K562 (cell line): Measurements from ENCODE around the gene AGAP3. TPM values are rescaled to one million over a fixed set of nuclear protein-coding genes. Genes with fewer than 3 reads are reported as not detected.

ENCODE experiments used
- CSDE1 ChIP-seq, 2 experiments: fragments of 450-650 bp; IDR thresholded peaks; 2 replicates each; pipeline ENCODE4 v1.6.1; 2016; ENCODE audit warnings: mild to moderate bottlenecking in 1 of 2
- ETS2 ChIP-seq: IDR thresholded peaks from 2 replicates; pipeline ENCODE4 v1.6.1; 2016; ENCODE audit warnings: borderline replicate concordance, missing genetic modification characterization, mild to moderate bottlenecking, moderate library complexity, missing compliant biosample characterization; ENCODE audit not compliant: poor library complexity, severe bottlenecking
- GATAD2B ChIP-seq: fragments of 450-650 bp; IDR thresholded peaks from 2 replicates; pipeline ENCODE4 v1.6.1; 2017; ENCODE audit warnings: mild to moderate bottlenecking, borderline replicate concordance
- HCFC1 ChIP-seq: IDR thresholded peaks from 2 replicates; pipeline ENCODE4 v1.6.1; 2012; ENCODE audit warnings: low read depth, low read length, improper control_type of control experiment
- HDAC3 ChIP-seq: fragments of 450-650 bp; IDR thresholded peaks from 2 replicates; pipeline ENCODE4 v1.6.1; 2018; ENCODE audit warnings: borderline replicate concordance, mild to moderate bottlenecking, moderate library complexity; ENCODE audit not compliant: partially characterized antibody
- LEF1 ChIP-seq: fragments of 450-650 bp; IDR thresholded peaks from 2 replicates; pipeline ENCODE4 v1.6.1; 2016; ENCODE audit warnings: mild to moderate bottlenecking
- MCM2 ChIP-seq: fragments of 450-650 bp; IDR thresholded peaks from 2 replicates; pipeline ENCODE4 v1.6.1; 2017; ENCODE audit warnings: low read depth, mild to moderate bottlenecking
- MXI1 ChIP-seq: IDR thresholded peaks from 2 replicates; pipeline ENCODE4 v1.6.1; 2011; ENCODE audit warnings: low read depth, mild to moderate bottlenecking, improper control_type of control experiment, low read length
- POLR3G ChIP-seq: IDR thresholded peaks from 2 replicates; pipeline ENCODE4 v1.6.1; 2011; ENCODE audit not compliant: insufficient read length, insufficient replicate concordance; ENCODE audit errors: extremely low read depth
- SMARCA5 ChIP-seq: fragments of 450-650 bp; IDR thresholded peaks from 2 replicates; pipeline ENCODE4 v1.6.1; 2016
- SNIP1 ChIP-seq: fragments of 450-650 bp; IDR thresholded peaks from 2 replicates; pipeline ENCODE4 v1.7.1; 2017; ENCODE audit warnings: low read depth, mild to moderate bottlenecking
- ZNF384 ChIP-seq: IDR thresholded peaks from 2 replicates; pipeline ENCODE4 v1.6.1; 2012; ENCODE audit warnings: low read depth, low read length, improper control_type of control experiment
- ZNF717 ChIP-seq: fragments of 250-450 bp; sonication (Bioruptor Pico); IDR thresholded peaks from 2 replicates; pipeline ENCODE4 v1.5.0; 2021
- ZZZ3 ChIP-seq: fragments of 450-650 bp; IDR thresholded peaks from 2 replicates; pipeline ENCODE4 v1.6.1; 2016; ENCODE audit warnings: antibody characterized with exemption, mild to moderate bottlenecking, moderate library complexity
- polyA plus RNA-seq, 8 experiments: library from polyadenylated mRNA; depleted of rRNA in 4 of 8; stranded (reverse) in 5 of 8; unstranded in 3 of 8; fragments of >200 nt; fragmentation: Nextera tagmentation in 2 of 8; fragmentation: Illumina TruSeq in 1 of 8; extraction: Ambion mirVana in 2 of 8; extraction: Trizol in 1 of 8; gene quantifications; 2 replicates each; pipeline versions ENCODE4 v1.2.1 to v1.2.3, GENCODE V29; 2011 to 2014; ENCODE audit warnings: inconsistent platforms in 1 of 8, missing spikeins in 1 of 8
- total RNA-seq, 7 experiments: library from RNA; depleted of rRNA in 6 of 7; stranded (reverse); fragments of >200 nt in 6 of 7; fragmentation: Illumina TruSeq in 2 of 7; extraction: Trizol in 2 of 7; gene quantifications; 2 replicates each; pipeline versions ENCODE4 v1.2.1 to v1.2.3, GENCODE V29; 2011 to 2021; ENCODE audit warnings: low replicate concordance in 1 of 7
- TF ChIP-seq, protein P1 (sequence below): fragments of 450-650 bp; IDR thresholded peaks from 2 replicates; pipeline ENCODE4 v1.6.1; 2016; ENCODE audit warnings: borderline replicate concordance
- TF ChIP-seq, protein P2 (sequence below): sonication (generic); formaldehyde crosslinking; IDR thresholded peaks from 2 replicates; pipeline ENCODE4 v1.8.1; 2023; ENCODE audit warnings: mild to moderate bottlenecking, missing genetic modification reagents
- TF ChIP-seq, protein P3 (sequence below): IDR thresholded peaks from 3 replicates; pipeline ENCODE4 v1.6.1; 2011; ENCODE audit warnings: borderline replicate concordance, mild to moderate bottlenecking; ENCODE audit not compliant: insufficient read length, insufficient read depth
- TF ChIP-seq, protein P4 (sequence below): sonication (generic); formaldehyde crosslinking; IDR thresholded peaks from 2 replicates; pipeline ENCODE4 v1.8.1; 2023; ENCODE audit warnings: mild to moderate bottlenecking, missing genetic modification reagents, moderate library complexity
- TF ChIP-seq, protein P5 (sequence below): fragments of 200-400 bp; formaldehyde crosslinking; IDR thresholded peaks from 2 replicates; pipeline ENCODE4 v1.6.1; 2017; ENCODE audit warnings: mild to moderate bottlenecking, low read depth, low read length, moderate library complexity

Gene AGAP3
- total and polyA plus RNA-seq, 9 of the 15 experiments (the other 6 are each of a cell fraction or from before 2014, with no cell fraction given), result 3.4 to 208 (median 62.2) TPM

DNA sequence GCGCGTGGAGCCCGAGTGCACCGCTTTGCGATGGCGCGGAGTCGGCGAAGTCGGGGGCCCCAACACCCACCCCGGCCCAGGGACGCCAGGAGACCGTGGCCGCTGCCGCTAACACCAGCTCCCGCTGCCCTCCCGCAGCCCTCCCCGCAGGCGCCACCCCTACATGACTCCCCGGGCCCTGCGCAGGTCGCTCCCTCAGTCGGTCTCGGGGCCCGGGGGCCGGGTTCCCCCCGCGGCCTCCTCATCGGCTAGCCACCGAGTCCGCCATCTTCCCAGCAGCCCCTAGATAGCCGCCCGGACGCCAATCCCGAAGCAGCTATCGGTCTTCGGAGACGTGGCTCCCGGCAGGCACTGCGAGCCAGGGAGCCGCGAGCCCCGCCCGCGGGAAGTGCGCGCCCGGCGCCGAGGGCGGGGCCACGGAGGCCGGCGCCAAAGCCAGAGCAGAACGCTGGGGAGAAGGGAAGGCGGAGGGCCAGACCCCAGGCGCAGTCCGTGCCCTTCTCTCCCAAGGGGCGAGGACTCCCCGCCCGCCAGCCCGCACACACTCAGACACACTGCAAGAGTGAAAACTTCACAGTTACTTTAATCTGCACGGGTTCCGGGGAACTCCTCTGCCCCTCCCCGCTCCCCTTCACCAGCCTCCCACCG, 5.6 kb upstream of the AGAP3 start, which contains the start of gene FASTK (continued):
- no peak for TF ChIP-seq ZZZ3
- no peak for TF ChIP-seq SNIP1
- TF ChIP-seq ZNF384, result no peak
- TF ChIP-seq CSDE1 (IDR thresholded peaks at IDR 0.05), result no peak
- TF ChIP-seq SMARCA5, result no peak
- TF ChIP-seq, protein P1, sequence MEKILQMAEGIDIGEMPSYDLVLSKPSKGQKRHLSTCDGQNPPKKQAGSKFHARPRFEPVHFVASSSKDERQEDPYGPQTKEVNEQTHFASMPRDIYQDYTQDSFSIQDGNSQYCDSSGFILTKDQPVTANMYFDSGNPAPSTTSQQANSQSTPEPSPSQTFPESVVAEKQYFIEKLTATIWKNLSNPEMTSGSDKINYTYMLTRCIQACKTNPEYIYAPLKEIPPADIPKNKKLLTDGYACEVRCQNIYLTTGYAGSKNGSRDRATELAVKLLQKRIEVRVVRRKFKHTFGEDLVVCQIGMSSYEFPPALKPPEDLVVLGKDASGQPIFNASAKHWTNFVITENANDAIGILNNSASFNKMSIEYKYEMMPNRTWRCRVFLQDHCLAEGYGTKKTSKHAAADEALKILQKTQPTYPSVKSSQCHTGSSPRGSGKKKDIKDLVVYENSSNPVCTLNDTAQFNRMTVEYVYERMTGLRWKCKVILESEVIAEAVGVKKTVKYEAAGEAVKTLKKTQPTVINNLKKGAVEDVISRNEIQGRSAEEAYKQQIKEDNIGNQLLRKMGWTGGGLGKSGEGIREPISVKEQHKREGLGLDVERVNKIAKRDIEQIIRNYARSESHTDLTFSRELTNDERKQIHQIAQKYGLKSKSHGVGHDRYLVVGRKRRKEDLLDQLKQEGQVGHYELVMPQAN, result no peak; the same call in 1 of the 2 replicates
- TF ChIP-seq, protein P2, sequence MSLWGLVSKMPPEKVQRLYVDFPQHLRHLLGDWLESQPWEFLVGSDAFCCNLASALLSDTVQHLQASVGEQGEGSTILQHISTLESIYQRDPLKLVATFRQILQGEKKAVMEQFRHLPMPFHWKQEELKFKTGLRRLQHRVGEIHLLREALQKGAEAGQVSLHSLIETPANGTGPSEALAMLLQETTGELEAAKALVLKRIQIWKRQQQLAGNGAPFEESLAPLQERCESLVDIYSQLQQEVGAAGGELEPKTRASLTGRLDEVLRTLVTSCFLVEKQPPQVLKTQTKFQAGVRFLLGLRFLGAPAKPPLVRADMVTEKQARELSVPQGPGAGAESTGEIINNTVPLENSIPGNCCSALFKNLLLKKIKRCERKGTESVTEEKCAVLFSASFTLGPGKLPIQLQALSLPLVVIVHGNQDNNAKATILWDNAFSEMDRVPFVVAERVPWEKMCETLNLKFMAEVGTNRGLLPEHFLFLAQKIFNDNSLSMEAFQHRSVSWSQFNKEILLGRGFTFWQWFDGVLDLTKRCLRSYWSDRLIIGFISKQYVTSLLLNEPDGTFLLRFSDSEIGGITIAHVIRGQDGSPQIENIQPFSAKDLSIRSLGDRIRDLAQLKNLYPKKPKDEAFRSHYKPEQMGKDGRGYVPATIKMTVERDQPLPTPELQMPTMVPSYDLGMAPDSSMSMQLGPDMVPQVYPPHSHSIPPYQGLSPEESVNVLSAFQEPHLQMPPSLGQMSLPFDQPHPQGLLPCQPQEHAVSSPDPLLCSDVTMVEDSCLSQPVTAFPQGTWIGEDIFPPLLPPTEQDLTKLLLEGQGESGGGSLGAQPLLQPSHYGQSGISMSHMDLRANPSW, result peak; percentile 82
- TF ChIP-seq POLR3G, result no peak
- TF ChIP-seq HCFC1, result peak; percentile 73
- TF ChIP-seq MXI1, result 0 out of 2 replicates have a peak, but pooled peaks have one; percentile 18
- no peak for TF ChIP-seq ETS2 (tag)
- TF ChIP-seq, protein P3, sequence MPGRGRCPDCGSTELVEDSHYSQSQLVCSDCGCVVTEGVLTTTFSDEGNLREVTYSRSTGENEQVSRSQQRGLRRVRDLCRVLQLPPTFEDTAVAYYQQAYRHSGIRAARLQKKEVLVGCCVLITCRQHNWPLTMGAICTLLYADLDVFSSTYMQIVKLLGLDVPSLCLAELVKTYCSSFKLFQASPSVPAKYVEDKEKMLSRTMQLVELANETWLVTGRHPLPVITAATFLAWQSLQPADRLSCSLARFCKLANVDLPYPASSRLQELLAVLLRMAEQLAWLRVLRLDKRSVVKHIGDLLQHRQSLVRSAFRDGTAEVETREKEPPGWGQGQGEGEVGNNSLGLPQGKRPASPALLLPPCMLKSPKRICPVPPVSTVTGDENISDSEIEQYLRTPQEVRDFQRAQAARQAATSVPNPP, result no peak
- TF ChIP-seq, protein P4, sequence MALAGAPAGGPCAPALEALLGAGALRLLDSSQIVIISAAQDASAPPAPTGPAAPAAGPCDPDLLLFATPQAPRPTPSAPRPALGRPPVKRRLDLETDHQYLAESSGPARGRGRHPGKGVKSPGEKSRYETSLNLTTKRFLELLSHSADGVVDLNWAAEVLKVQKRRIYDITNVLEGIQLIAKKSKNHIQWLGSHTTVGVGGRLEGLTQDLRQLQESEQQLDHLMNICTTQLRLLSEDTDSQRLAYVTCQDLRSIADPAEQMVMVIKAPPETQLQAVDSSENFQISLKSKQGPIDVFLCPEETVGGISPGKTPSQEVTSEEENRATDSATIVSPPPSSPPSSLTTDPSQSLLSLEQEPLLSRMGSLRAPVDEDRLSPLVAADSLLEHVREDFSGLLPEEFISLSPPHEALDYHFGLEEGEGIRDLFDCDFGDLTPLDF (CRISPR knock-in tag), result peak; percentile 93
- TF ChIP-seq HDAC3, result no peak
- TF ChIP-seq LEF1, result no peak
- TF ChIP-seq, protein P5, sequence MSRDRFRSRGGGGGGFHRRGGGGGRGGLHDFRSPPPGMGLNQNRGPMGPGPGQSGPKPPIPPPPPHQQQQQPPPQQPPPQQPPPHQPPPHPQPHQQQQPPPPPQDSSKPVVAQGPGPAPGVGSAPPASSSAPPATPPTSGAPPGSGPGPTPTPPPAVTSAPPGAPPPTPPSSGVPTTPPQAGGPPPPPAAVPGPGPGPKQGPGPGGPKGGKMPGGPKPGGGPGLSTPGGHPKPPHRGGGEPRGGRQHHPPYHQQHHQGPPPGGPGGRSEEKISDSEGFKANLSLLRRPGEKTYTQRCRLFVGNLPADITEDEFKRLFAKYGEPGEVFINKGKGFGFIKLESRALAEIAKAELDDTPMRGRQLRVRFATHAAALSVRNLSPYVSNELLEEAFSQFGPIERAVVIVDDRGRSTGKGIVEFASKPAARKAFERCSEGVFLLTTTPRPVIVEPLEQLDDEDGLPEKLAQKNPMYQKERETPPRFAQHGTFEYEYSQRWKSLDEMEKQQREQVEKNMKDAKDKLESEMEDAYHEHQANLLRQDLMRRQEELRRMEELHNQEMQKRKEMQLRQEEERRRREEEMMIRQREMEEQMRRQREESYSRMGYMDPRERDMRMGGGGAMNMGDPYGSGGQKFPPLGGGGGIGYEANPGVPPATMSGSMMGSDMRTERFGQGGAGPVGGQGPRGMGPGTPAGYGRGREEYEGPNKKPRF, result no peak
- no peak for TF ChIP-seq GATAD2B
- TF ChIP-seq MCM2, result no peak
- TF ChIP-seq ZNF717, result no peak
